HepG2 (cell line): ENCODE measurements around the gene TMEM187. TPM values are rescaled to one million over a fixed set of nuclear protein-coding genes. Genes with fewer than 3 reads are reported as not detected.
A peak's percentile ranks its signal among the peaks of the same experiment; 100 is the strongest.

Experiments used
- ATAC-seq: fragments of 200-7000 bp; cut with Tn5 transposase; 3 replicates; pipeline ENCODE4 v1.9.1; 2020; ENCODE audit warnings: mild to moderate bottlenecking, moderate library complexity
- BruUV-seq: library from RNA; stranded (reverse); fragments of 400-500 nt; replicated peaks from 2 replicates; lab custom pipeline; 2021; lab: Mats Ljungman, UMichigan
- CTCF ChIA-PET: fragments of 300-600 bp; formaldehyde crosslinking; extraction: SDS; loops from one replicate; lab custom pipeline; 2021; ENCODE audit warnings: low total read pairs, inconsistent platforms, low intra/inter-chr PET ratio; lab: Yijun Ruan, JAX
- POLR2A ChIA-PET: fragments of 350-600 bp; sonication (Branson Sonifier 250); formaldehyde crosslinking; loops from one replicate; lab custom pipeline; 2020; ENCODE audit warnings: antibody characterized with exemption, inconsistent platforms; lab: Yijun Ruan, JAX
- DNase-seq: peaks from one replicate; pipeline ENCODE4 v3.0.0-alpha.2; 2015; ENCODE audit warnings: low spot score
- FAIRE-seq: peaks from 3 replicates; lab custom pipeline; 2011; peaks lifted over from hg19 to GRCh38; lab: Jason Lieb, UNC
- H2AFZ ChIP-seq: one replicate; pipeline ENCODE4 v1.6.1; 2011; ENCODE audit warnings: low read length, inconsistent platforms
- H3K27ac ChIP-seq: fragments of 300-600 bp; 3 replicates; pipeline ENCODE4 v1.8.0; 2011; ENCODE audit warnings: mixed run types, mild to moderate bottlenecking, mixed read lengths, low read length, inconsistent platforms; ENCODE audit not compliant: insufficient read depth; ENCODE audit errors: extremely low read length
- H3K27me3 ChIP-seq, 2 experiments: fragments of 200-600 bp in 1 of 2; 2 replicates in 1 of 2; 3 replicates in 1 of 2; pipeline versions ENCODE4 v1.6.0 to v1.8.0; 2011; ENCODE audit warnings: low read length in 2 of 2, mild to moderate bottlenecking in 2 of 2, moderate library complexity in 2 of 2, inconsistent platforms in 1 of 2; ENCODE audit not compliant: insufficient read depth in 2 of 2, control insufficient read depth in 1 of 2
- H3K36me3 ChIP-seq, 2 experiments: fragments of 200-600 bp in 1 of 2; replicated peaks in 1 of 2; 2 replicates in 1 of 2; 3 replicates in 1 of 2; pipeline versions ENCODE4 v1.5.1 to v1.8.0; 2011; ENCODE audit warnings: low read length in 2 of 2, inconsistent platforms in 1 of 2; ENCODE audit not compliant: insufficient read depth in 2 of 2, control insufficient read depth in 1 of 2
- H3K4me1 ChIP-seq: 2 replicates; pipeline ENCODE4 v1.5.1; 2012; ENCODE audit warnings: low read length, inconsistent platforms; ENCODE audit not compliant: insufficient read depth
- H3K4me2 ChIP-seq: 2 replicates; pipeline ENCODE4 v1.6.0; 2011; ENCODE audit warnings: low read depth, low read length, inconsistent platforms
- H3K4me3 ChIP-seq, 3 experiments: fragments of 200-600 bp in 1 of 3; sonication (generic), shearing (Covaris generic) in 1 of 3; replicated peaks in 1 of 3; 2 replicates each; pipeline ENCODE4 v1.5.1; 2011 to 2016; ENCODE audit warnings: low read length in 3 of 3, inconsistent platforms in 2 of 3, low read depth in 2 of 3, mild to moderate bottlenecking in 2 of 3, control low read depth in 1 of 3, mixed read lengths in 1 of 3; ENCODE audit not compliant: insufficient read depth in 1 of 3
- H3K79me2 ChIP-seq: one replicate; pipeline ENCODE4 v1.6.1; 2011; ENCODE audit warnings: low read length, inconsistent platforms; ENCODE audit not compliant: insufficient read depth
- H3K9ac ChIP-seq: 2 replicates; pipeline ENCODE4 v1.6.0; 2011; ENCODE audit warnings: mild to moderate bottlenecking, low read depth, low read length, inconsistent platforms; ENCODE audit not compliant: insufficient read depth
- H3K9me3 ChIP-seq: 2 replicates; pipeline ENCODE4 v1.5.1; 2012; ENCODE audit warnings: mild to moderate bottlenecking, low read length
- H4K20me1 ChIP-seq: 2 replicates; pipeline ENCODE4 v1.6.0; 2011; ENCODE audit warnings: inconsistent platforms, mild to moderate bottlenecking, low read length, moderate library complexity; ENCODE audit not compliant: insufficient read depth
- BCL6 ChIP-seq: IDR thresholded peaks from 2 replicates; pipeline ENCODE4 v1.6.1; 2016; ENCODE audit warnings: missing genetic modification reagents, missing compliant biosample characterization
- DNMT1 ChIP-seq: sonication (generic); formaldehyde crosslinking; IDR thresholded peaks from 2 replicates; pipeline ENCODE4 v1.5.1; 2020; ENCODE audit warnings: mild to moderate bottlenecking, missing genetic modification reagents
- GATA4 ChIP-seq: sonication (generic); IDR thresholded peaks from 2 replicates; pipeline ENCODE4 v1.6.1; 2016; ENCODE audit warnings: antibody characterized with exemption, low read depth, borderline replicate concordance
- HNF4A ChIP-seq: sonication (generic); formaldehyde crosslinking; IDR thresholded peaks from 2 replicates; pipeline ENCODE4 v1.4.0; 2020; ENCODE audit warnings: missing genetic modification reagents
- HNF4G ChIP-seq, 2 experiments: sonication (generic) in 1 of 2; formaldehyde crosslinking in 1 of 2; IDR thresholded peaks; 2 replicates each; pipeline versions ENCODE4 v1.4.0 to v1.6.1; 2011 to 2020; ENCODE audit warnings: borderline replicate concordance in 2 of 2, low read depth in 2 of 2, mild to moderate bottlenecking in 2 of 2, low read length in 1 of 2, missing genetic modification reagents in 1 of 2, moderate library complexity in 1 of 2
- PHB2 ChIP-seq: fragments of 450-650 bp; IDR thresholded peaks from 2 replicates; pipeline ENCODE4 v1.6.1; 2018; ENCODE audit not compliant: partially characterized antibody
- PLSCR1 ChIP-seq: sonication (generic); formaldehyde crosslinking; IDR thresholded peaks from 2 replicates; pipeline ENCODE4 v1.5.0; 2020; ENCODE audit warnings: missing genetic modification reagents, mild to moderate bottlenecking, borderline replicate concordance
- SOX6 ChIP-seq, 2 experiments: fragments of 450-650 bp in 1 of 2; sonication (generic) in 1 of 2; formaldehyde crosslinking in 1 of 2; IDR thresholded peaks; 2 replicates each; pipeline versions ENCODE4 v1.4.0 to v1.6.1; 2017 to 2020; ENCODE audit warnings: antibody characterized with exemption in 1 of 2, mild to moderate bottlenecking in 1 of 2, missing genetic modification reagents in 1 of 2
- ZBTB34 ChIP-seq: sonication (generic); formaldehyde crosslinking; IDR thresholded peaks from 2 replicates; pipeline ENCODE4 v1.8.0; 2022; ENCODE audit warnings: mild to moderate bottlenecking, missing genetic modification reagents
- ZNF549 ChIP-seq: sonication (generic); formaldehyde crosslinking; IDR thresholded peaks from 2 replicates; pipeline ENCODE4 v1.5.0; 2020; ENCODE audit warnings: missing genetic modification reagents
- WGBS: methylation state at CpG from one replicate; pipeline ENCODE4 v1.1.6; 2017; ENCODE audit warnings: low lambda C conversion rate; 5-methylcytosine and 5-hydroxymethylcytosine counted together
- in situ Hi-C: cut with HindIII; loops from 2 replicates; pipeline ENCODE4 v1.10.0; 2017; ENCODE audit warnings: low pct_unique_long_range_greater_than_20kb; ENCODE audit not compliant: extremely low pct_ligation_motif_present
- intact Hi-C: fragments of 100-400 bp; cut with micrococcal nuclease; formaldehyde crosslinking; loops from one replicate; pipeline ENCODE4 v1.10.0; 2022; ENCODE audit not compliant: unreplicated experiment
- polyA plus RNA-seq, 8 experiments: library from polyadenylated mRNA; depleted of rRNA in 3 of 8; stranded (reverse) in 7 of 8; unstranded in 1 of 8; fragments of >200 nt; fragmentation: Illumina TruSeq in 4 of 8; extraction: Trizol in 4 of 8; gene quantifications; 2 replicates each; pipeline versions ENCODE4 v1.2.1 to v1.2.3, GENCODE V29; 2011 to 2016; ENCODE audit warnings: low read depth in 4 of 8, missing spikeins in 1 of 8, mixed read lengths in 1 of 8; ENCODE audit not compliant: insufficient read depth in 1 of 8
- total RNA-seq, 5 experiments: library from RNA; depleted of rRNA; stranded (reverse); fragments of >200 nt; fragmentation: Illumina TruSeq; extraction: Trizol; gene quantifications; 2 replicates each; pipeline ENCODE4 v1.2.3, GENCODE V29; 2016; ENCODE audit warnings: low read depth in 1 of 5
- TF ChIP-seq, protein P1 (sequence below): sonication (generic); formaldehyde crosslinking; IDR thresholded peaks from 2 replicates; pipeline ENCODE4 v1.4.0; 2020; ENCODE audit warnings: missing genetic modification reagents, borderline replicate concordance

TMEM187 gene
- total and polyA plus RNA-seq, 2 of the 13 experiments (the other 11 are each of a cell fraction or from before 2014, with no cell fraction given): 2.2 to 6.2 TPM

GRCh38 chrX:153991013-153991580 lies 18.5 kb downstream of the TMEM187 start:
- no peak for DNase-seq
- no TSS peak for BruUV-seq
- no peaks in the 10 kb centered on the region for H3K9me3 ChIP-seq
- ATAC-seq: no peak
- H3K79me2 ChIP-seq: no peaks in the 10 kb centered on the region
- no peak for FAIRE-seq
- H3K4me2 ChIP-seq: no peak overlapping the region
- no peak overlapping the region for H2AFZ ChIP-seq
- H3K27me3 ChIP-seq: no peaks in the 10 kb centered on the region
- peaks cover 30% of the 10 kb centered on the region for H3K4me1 ChIP-seq
- in situ Hi-C loops: no loop called here
- CTCF ChIA-PET: no interaction called here
- no peaks in the 10 kb centered on the region for H3K36me3 ChIP-seq
- intact Hi-C loops: no loop called here
- TF ChIP-seq DNMT1 (CRISPR knock-in tag): no peak
- no peak overlapping the region for H3K27ac ChIP-seq
- no peaks in the 10 kb centered on the region for H4K20me1 ChIP-seq
- POLR2A ChIA-PET: no interaction called here
- no peak overlapping the region for H3K4me3 ChIP-seq
- WGBS: 96% methylated on average over 3 of the region's 3 CpGs
- no peak overlapping the region for H3K9ac ChIP-seq

- Histone ChIP-seq H3K4me3 (no peak overlapping the region), H4K20me1 (no peaks in the 10 kb centered on the region), H2AFZ (no peak overlapping the region), H3K9me3 (no peaks in the 10 kb centered on the region), H3K9ac (no peak overlapping the region), H3K27me3 (no peaks in the 10 kb centered on the region), H3K36me3 (no peaks in the 10 kb centered on the region), H3K4me2 (peak overlapping the region; percentile 49; the same call in 1 of the 2 replicates), H3K27ac (no peak overlapping the region), H3K79me2 (no peaks in the 10 kb centered on the region), H3K4me1 (peaks cover 26% of the 10 kb centered on the region)
- ChIA-PET CTCF (no interaction called here), POLR2A (interaction anchor here (0.7 to 0.9 kb wide), 2 partner anchors 21 to 34 kb away, joined by 3 to 4 read pairs; no protein-coding TSS in a partner anchor)
- intact Hi-C loops: no loop called here
- DNase-seq (no peak), FAIRE-seq (no peak), ATAC-seq (peak; percentile 49; the same call in 2 of the 3 replicates)
- 7% methylated on average over 8 of the region's 8 CpGs for WGBS
- no TSS peak for BruUV-seq
- in situ Hi-C loops: no loop called here
- TF ChIP-seq PLSCR1 (CRISPR knock-in tag) (no peak), HNF4G (IDR thresholded peaks at IDR 0.05; ENCODE audit: borderline replicate concordance, low read depth, low read length) (0 out of 2 replicates have a peak, but pooled peaks have one; percentile 22), HNF4G (CRISPR knock-in tag; IDR thresholded peaks at IDR 0.05; ENCODE audit: borderline replicate concordance, low read depth) (no peak), PHB2 (no peak), HNF4A (peak; percentile 69), ZBTB34 (CRISPR knock-in tag) (no peak), BCL6 (CRISPR knock-in tag) (peak; percentile 41; the same call in 1 of the 2 replicates), ZNF549 (no peak), SOX6 (IDR thresholded peaks at IDR 0.05) (no peak), SOX6 (CRISPR knock-in tag; IDR thresholded peaks at IDR 0.05) (no peak), GATA4 (no peak)
- TF ChIP-seq, protein P1, sequence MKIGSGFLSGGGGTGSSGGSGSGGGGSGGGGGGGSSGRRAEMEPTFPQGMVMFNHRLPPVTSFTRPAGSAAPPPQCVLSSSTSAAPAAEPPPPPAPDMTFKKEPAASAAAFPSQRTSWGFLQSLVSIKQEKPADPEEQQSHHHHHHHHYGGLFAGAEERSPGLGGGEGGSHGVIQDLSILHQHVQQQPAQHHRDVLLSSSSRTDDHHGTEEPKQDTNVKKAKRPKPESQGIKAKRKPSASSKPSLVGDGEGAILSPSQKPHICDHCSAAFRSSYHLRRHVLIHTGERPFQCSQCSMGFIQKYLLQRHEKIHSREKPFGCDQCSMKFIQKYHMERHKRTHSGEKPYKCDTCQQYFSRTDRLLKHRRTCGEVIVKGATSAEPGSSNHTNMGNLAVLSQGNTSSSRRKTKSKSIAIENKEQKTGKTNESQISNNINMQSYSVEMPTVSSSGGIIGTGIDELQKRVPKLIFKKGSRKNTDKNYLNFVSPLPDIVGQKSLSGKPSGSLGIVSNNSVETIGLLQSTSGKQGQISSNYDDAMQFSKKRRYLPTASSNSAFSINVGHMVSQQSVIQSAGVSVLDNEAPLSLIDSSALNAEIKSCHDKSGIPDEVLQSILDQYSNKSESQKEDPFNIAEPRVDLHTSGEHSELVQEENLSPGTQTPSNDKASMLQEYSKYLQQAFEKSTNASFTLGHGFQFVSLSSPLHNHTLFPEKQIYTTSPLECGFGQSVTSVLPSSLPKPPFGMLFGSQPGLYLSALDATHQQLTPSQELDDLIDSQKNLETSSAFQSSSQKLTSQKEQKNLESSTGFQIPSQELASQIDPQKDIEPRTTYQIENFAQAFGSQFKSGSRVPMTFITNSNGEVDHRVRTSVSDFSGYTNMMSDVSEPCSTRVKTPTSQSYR: no peak
Observed at GRCh38 chrX:153992180-153992579, 19.6 kb downstream of the TMEM187 start.
